Subcutaneous adipose tissue (tissue), 4 donors: ENCODE measurements around the gene GALNT17. TPM values are rescaled to one million over a fixed set of nuclear protein-coding genes. Genes with fewer than 3 reads are reported as not detected.

Source experiments
- total RNA-seq, 4 donors: library from RNA; depleted of rRNA; stranded (reverse); fragments of >200 nt; gene quantifications; one replicate each; pipeline ENCODE4 v1.1.0, GENCODE V29; 2016
- TF ChIP-seq, protein P1 (sequence below): fragments of 450-650 bp; IDR thresholded peaks from one replicate; pipeline ENCODE4 v1.5.1; 2016; ENCODE audit warnings: low read depth, mild to moderate bottlenecking, control low read depth, antibody characterized with exemption, moderate library complexity

The GALNT17 gene
- total RNA-seq, 4 donors from 2014 or later: 1.3 to 12.2 (median 6.7) TPM

DNA sequence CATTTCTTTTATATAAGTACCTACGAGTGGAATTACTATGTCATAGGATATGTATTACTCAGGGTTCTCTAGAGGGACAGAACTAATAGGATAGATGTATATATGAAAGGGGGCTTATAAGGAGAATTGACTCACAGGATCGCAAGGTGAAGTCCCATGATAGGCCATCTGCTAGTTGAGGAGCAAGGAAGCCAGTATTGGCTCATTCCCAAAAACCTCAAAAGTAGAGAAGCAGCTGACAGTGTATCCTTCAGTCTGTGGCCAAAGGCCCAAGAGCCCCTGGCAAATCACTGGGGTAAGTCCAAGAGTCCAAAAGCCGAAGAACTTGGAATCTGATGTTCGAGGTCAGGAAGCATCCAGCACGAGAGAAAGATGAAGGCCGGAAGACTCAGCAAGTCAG lies 59.8 kb downstream of the GALNT17 start:
- TF ChIP-seq, protein P1, sequence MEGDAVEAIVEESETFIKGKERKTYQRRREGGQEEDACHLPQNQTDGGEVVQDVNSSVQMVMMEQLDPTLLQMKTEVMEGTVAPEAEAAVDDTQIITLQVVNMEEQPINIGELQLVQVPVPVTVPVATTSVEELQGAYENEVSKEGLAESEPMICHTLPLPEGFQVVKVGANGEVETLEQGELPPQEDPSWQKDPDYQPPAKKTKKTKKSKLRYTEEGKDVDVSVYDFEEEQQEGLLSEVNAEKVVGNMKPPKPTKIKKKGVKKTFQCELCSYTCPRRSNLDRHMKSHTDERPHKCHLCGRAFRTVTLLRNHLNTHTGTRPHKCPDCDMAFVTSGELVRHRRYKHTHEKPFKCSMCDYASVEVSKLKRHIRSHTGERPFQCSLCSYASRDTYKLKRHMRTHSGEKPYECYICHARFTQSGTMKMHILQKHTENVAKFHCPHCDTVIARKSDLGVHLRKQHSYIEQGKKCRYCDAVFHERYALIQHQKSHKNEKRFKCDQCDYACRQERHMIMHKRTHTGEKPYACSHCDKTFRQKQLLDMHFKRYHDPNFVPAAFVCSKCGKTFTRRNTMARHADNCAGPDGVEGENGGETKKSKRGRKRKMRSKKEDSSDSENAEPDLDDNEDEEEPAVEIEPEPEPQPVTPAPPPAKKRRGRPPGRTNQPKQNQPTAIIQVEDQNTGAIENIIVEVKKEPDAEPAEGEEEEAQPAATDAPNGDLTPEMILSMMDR: no peak

DNA sequence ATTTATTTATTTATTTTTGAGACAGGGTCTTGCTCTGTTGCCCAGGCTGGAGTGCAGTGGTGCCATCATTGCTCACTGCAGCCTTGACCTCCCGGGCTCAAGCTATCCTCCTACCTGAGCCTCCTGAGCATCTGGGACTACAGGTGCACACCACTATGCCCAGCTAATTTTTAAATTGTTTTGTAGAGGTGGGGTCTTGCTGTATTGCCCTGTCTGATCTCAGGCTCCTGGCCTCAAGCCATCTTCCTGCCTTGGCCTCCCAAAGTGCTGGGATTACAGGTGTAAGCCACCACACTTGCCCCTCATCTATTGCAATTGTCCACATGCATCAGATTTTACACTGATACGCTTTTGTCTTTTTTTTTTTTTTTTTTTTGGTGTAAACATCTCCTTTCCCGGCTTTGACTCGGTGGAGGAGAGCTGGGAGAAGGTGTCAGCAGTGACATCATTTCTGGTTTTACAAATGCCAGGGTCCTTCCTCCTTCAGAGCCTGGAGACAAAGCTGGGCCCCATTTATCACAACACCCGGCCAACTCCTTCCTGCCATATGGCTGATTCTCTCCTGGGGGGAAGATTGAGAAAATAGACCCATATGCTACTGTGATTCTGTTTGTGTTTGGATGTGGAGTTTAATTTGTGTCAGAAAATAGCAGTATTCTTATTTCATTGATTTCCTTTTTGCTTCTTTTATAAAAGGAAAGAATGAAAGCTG lies 61.3 kb downstream of the GALNT17 start:
- TF ChIP-seq, protein P1: no peak

DNA sequence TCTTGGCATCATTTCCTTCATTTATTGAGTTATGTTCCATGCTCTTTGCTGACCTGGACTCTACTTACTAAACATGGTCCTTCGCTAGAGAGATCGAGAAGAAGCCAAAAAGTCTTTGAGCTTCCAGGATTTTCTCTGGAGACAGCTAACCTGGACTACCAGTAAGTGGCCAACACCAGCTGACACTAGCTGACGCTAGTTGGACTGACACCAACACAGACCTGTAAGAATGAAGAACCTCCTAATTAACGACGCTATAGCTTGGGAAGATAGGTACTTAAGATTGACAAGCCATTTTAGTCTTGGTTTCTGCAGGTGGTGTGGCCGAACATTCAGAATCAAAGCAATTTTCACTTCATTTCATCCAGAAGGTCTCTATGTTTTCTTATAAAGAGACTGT lies 66.4 kb downstream of the GALNT17 start:
- TF ChIP-seq, protein P1: no peak

DNA sequence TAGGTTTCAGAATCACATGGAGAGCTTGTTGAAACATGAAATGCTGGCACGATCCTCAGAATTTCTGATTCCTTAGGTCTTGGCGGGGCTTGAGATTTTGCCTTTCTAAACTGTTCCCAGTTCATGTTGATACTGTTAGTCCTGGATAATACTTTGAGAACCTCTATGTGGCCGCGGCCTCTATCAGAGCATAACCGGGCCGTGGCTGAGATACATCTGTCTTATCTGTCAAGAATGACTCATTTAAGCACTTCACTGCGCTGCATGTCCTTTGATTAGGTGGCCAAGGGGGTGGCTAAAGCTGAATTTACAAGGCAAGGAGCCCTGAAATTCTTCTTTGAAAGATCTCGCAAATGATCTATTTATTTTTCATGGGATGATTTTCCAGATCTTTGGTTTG lies 66.9 kb downstream of the GALNT17 start:
- TF ChIP-seq, protein P1: no peak

DNA sequence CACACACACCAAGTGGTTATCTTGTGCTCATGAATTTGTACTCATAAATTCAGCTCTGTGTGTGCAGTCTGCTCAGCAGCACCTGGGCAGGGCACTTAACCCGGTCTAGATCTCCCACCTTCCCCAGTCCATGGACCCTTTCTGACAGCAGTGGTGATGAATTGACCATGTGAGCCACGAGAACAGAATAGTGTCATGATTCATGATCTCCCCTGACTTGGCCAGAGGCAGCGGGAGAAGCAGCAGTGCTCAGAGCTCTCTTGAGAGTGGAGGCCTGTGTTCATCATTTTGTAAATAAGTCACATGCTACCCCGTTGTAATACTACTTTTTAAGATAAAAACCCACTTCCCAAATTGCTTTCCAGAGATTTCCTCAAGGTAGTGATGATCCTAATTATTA lies 74.2 kb downstream of the GALNT17 start:
- TF ChIP-seq, protein P1: no peak

DNA sequence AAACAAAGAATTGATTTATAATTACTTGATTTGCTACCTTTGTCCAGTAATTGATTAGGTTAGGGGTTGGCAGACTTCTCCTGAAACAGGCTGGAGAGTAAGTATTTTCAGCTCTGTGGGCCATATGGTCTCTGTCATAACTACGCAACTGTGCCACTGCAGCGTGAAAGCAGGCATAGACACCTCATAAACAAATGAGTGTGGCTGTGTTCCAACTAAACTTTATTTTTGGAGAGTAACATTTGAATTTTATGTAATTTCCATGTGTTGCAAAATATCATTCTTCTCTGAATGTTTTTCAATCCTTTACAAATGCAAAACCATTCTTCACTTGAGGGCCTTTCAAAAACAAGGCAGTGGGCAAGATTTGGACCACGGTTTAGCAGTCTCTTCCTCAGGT lies 76.9 kb downstream of the GALNT17 start:
- TF ChIP-seq, protein P1: no peak

DNA sequence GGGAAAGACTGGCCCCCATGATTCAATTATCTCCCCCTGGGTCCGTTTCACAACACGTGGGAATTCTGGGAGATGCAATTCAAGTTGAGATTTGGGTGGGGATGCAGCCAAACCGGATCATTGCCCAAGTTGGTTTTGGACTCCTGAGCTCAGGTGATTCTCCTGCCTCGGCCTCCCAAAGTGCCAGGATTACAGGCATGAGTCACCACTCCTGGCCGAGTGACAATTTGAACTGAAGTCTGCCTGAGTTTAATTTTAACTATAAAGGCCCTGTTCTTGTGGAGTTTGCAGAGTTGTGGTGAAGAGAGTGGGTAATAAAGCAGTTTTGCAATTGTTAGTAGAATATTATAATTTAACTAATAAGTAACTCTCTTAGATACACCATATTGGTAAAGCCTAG lies 78.3 kb downstream of the GALNT17 start:
- TF ChIP-seq, protein P1: no peak
